ENCODE data around the gene HOXC10. TPM values are rescaled to one million over a fixed set of nuclear protein-coding genes. Genes with fewer than 3 reads are reported as not detected.

HOXC10 gene
- total and polyA plus RNA-seq, 2 donors from 2014 or later, result 49.7 to 50.7 TPM

GRCh38 chr12:54002915-54003389 is 18.0 kb downstream of the HOXC10 start:
- Histone ChIP-seq H3K9me3 (ENCODE audit: control insufficient read depth in 2 of 3, insufficient read depth in 1 of 3, low read length in 3 of 3) (no peaks in the 10 kb centered on the region), H3K9ac (ENCODE audit: low read length in 3 of 3) (peak overlapping the region in 1 of 3 donors; percentile 30), H3K27ac (ENCODE audit: low read depth in 2 of 2, low read length in 2 of 2) (peak overlapping the region; percentile 7 to 32), H3K27me3 (ENCODE audit: control insufficient read depth, insufficient read depth, low read length) (peaks cover 4% of the 10 kb centered on the region), H3K4me1 (ENCODE audit: control insufficient read depth in 2 of 3, insufficient read depth in 2 of 3, low read depth in 1 of 3, low read length in 3 of 3) (peaks cover 6 to 25% (median 14%) of the 10 kb centered on the region in 3 donors), H3K4me3 (ENCODE audit: low read length in 3 of 3) (peak overlapping the region in 1 of 3 donors; percentile 20), H3K36me3 (ENCODE audit: control insufficient read depth in 2 of 3, insufficient read depth in 3 of 3, low read length in 3 of 3) (no peaks in the 10 kb centered on the region)
- intact Hi-C loops (cut with DNase I), result loop anchor here (5.0 kb wide), 1 partner anchor 199 kb away; no protein-coding TSS in a partner anchor
- DNase-seq, result peak in 1 of 5 donors; percentile 77
- no peak for FAIRE-seq
- no peak for TF ChIP-seq CTCF (IDR thresholded peaks at IDR 0.05; ENCODE audit: borderline replicate concordance, extremely low read depth, insufficient read depth)

GRCh38 chr12:54003625-54004024 is 18.7 kb downstream of the HOXC10 start:
- intact Hi-C loops (cut with DNase I), result loop anchor here (5.0 kb wide), 1 partner anchor 199 kb away; no protein-coding TSS in a partner anchor
- Histone ChIP-seq H3K9ac (ENCODE audit: low read length in 3 of 3) (peak overlapping the region in 1 of 3 donors; percentile 5), H3K27ac (ENCODE audit: low read depth in 2 of 2, low read length in 2 of 2) (peak overlapping the region in 1 of 2 donors; percentile 61), H3K4me3 (ENCODE audit: low read length in 3 of 3) (no peak overlapping the region), H3K9me3 (ENCODE audit: control insufficient read depth in 2 of 3, insufficient read depth in 1 of 3, low read length in 3 of 3) (no peaks in the 10 kb centered on the region), H3K27me3 (ENCODE audit: control insufficient read depth, insufficient read depth, low read length) (peaks cover 4% of the 10 kb centered on the region), H3K4me1 (ENCODE audit: control insufficient read depth in 2 of 3, insufficient read depth in 2 of 3, low read depth in 1 of 3, low read length in 3 of 3) (peaks cover 6 to 25% (median 11%) of the 10 kb centered on the region in 3 donors), H3K36me3 (ENCODE audit: control insufficient read depth in 2 of 3, insufficient read depth in 3 of 3, low read length in 3 of 3) (no peaks in the 10 kb centered on the region)
- DNase-seq (peak in 1 of 5 donors; percentile 66), FAIRE-seq (no peak)
- no peak for TF ChIP-seq CTCF (IDR thresholded peaks at IDR 0.05; ENCODE audit: borderline replicate concordance, extremely low read depth, insufficient read depth)

- peak overlapping the region; percentile 49 to 71 for H3K27ac ChIP-seq (ENCODE audit: low read depth in 2 of 2, low read length in 2 of 2)
- H3K9ac ChIP-seq (ENCODE audit: low read length in 3 of 3), result peak overlapping the region in 1 of 3 donors; percentile 51
- peak in 1 of 5 donors; percentile 62 for DNase-seq
- H3K4me3 ChIP-seq (ENCODE audit: low read length in 3 of 3), result peak overlapping the region in 1 of 3 donors; percentile 39
- intact Hi-C loops (cut with DNase I), result loop anchor here (5.0 kb wide), 1 partner anchor 198 kb away; no protein-coding TSS in a partner anchor
- peaks cover 4% of the 10 kb centered on the region for H3K27me3 ChIP-seq (ENCODE audit: control insufficient read depth, insufficient read depth, low read length)
- no peaks in the 10 kb centered on the region for H3K36me3 ChIP-seq (ENCODE audit: control insufficient read depth in 2 of 3, insufficient read depth in 3 of 3, low read length in 3 of 3)
- no peak for FAIRE-seq
- TF ChIP-seq CTCF (IDR thresholded peaks at IDR 0.05; ENCODE audit: borderline replicate concordance, extremely low read depth, insufficient read depth), result no peak
- no peaks in the 10 kb centered on the region for H3K9me3 ChIP-seq (ENCODE audit: control insufficient read depth in 2 of 3, insufficient read depth in 1 of 3, low read length in 3 of 3)
- peaks cover 6 to 25% (median 11%) of the 10 kb centered on the region in 3 donors for H3K4me1 ChIP-seq (ENCODE audit: control insufficient read depth in 2 of 3, insufficient read depth in 2 of 3, low read depth in 1 of 3, low read length in 3 of 3)
These were observed 19.3 kb downstream of the HOXC10 start for GRCh38 chr12:54004063-54004840.

Measured in kidney (tissue), 14 donors.